ENCODE results near the gene BANF2. TPM values are rescaled to one million over a fixed set of nuclear protein-coding genes. Genes with fewer than 3 reads are reported as not detected.

BANF2 gene
- total and polyA plus RNA-seq, 2 of the 8 experiments (the other 6 are each of a cell fraction or from before 2014, with no cell fraction given) = not detected

DNA sequence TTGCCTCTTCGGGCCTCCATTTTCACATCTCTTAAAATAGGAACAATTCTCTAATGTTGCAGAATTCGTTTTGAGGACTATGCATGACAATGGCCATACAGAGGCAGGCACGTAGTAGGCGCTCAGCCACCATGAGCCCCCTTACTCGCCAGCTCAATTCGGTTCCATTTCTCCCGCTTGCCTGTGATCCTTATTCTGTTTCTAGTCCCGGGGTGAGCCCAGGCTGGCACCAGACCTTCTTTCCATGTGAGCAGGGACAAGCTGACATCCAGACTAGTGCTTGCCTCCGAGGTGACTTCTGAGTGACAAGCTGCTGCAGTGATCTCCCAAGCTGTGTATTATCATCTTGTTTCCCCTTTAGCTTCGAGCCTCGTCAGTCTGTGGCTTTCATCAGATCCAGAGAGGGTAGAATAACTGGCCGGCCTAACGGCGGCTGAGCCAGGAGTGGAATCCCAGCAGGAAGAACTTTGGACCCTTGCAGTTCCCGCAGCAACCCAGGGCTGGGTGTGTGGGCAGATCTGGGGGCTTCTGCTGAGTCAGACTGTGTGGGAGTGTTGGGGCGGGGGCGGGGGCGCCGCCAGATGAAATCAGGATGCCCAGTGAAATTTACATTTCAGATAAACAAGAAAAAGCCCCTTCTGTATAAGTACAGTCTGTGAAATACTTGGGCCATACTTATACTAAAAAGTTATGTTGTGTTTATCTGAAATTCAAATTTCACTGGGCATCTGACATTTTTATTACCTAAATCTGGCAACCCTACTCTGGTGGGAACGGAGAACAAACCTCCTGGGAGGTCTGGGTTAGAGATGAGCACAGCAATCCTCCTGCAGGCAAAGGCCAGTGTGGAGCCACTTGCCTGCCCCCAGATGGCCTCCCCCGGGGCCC, 10.9 kb downstream of the BANF2 start (continued):
- TF ChIP-seq ASH2L (IDR thresholded peaks at IDR 0.05; ENCODE audit: low read length) = no peak
- TF ChIP-seq YY1 (IDR thresholded peaks at IDR 0.05; ENCODE audit: low read depth, low read length) = no peak
- TF ChIP-seq RFX5 (IDR thresholded peaks at IDR 0.05; ENCODE audit: borderline replicate concordance, low read depth, low read length) = no peak
- no peak for TF ChIP-seq FOSL1 (IDR thresholded peaks at IDR 0.05; ENCODE audit: insufficient read depth, low read depth, low read length)
- no peak for TF ChIP-seq NANOG (IDR thresholded peaks at IDR 0.05; ENCODE audit: insufficient read depth, low read depth, low read length, poor library complexity, severe bottlenecking)
- TF ChIP-seq SAP30 (IDR thresholded peaks at IDR 0.05; ENCODE audit: insufficient read depth, insufficient replicate concordance, low read length) = no peak
